HEK293 (cell line): ENCODE measurements around the gene SPON2.

Experiments
- CTCF ChIP-seq: fragments of 450-650 bp; formaldehyde crosslinking; IDR thresholded peaks from 2 replicates; pipeline ENCODE4 v1.5.1; 2016; ENCODE audit warnings: missing biosample characterization, missing genetic modification characterization
- ZBTB7A ChIP-seq: fragments of 450-650 bp; formaldehyde crosslinking; IDR thresholded peaks from 2 replicates; pipeline ENCODE4 v1.5.1; 2016; ENCODE audit warnings: low read depth, missing biosample characterization, missing genetic modification characterization
- ZNF146 ChIP-seq: fragments of 450-650 bp; formaldehyde crosslinking; IDR thresholded peaks from 2 replicates; pipeline ENCODE4 v1.5.1; 2016; ENCODE audit warnings: missing biosample characterization, missing genetic modification characterization
- ZNF157 ChIP-seq: fragments of 450-650 bp; formaldehyde crosslinking; IDR thresholded peaks from 2 replicates; pipeline ENCODE4 v1.5.1; 2016; ENCODE audit warnings: missing biosample characterization, missing genetic modification characterization
- ZNF221 ChIP-seq: fragments of 450-650 bp; formaldehyde crosslinking; IDR thresholded peaks from 2 replicates; pipeline ENCODE4 v1.5.1; 2017; ENCODE audit warnings: missing biosample characterization, missing genetic modification characterization, borderline replicate concordance
- ZNF274 ChIP-seq, 2 experiments: fragments of 200-500 bp in 1 of 2; fragments of 450-650 bp in 1 of 2; sonication (Bioruptor generic) in 1 of 2; formaldehyde crosslinking in 1 of 2; IDR thresholded peaks; 2 replicates each; pipeline versions ENCODE4 v1.5.1 to v1.6.1; 2014 to 2016; ENCODE audit warnings: borderline replicate concordance in 1 of 2, inconsistent platforms in 1 of 2, low read length in 1 of 2, missing biosample characterization in 1 of 2, missing genetic modification characterization in 1 of 2
- ZNF394 ChIP-seq: fragments of 450-650 bp; formaldehyde crosslinking; IDR thresholded peaks from 2 replicates; pipeline ENCODE4 v1.5.1; 2016; ENCODE audit warnings: missing biosample characterization, missing genetic modification characterization, mild to moderate bottlenecking, moderate library complexity, borderline replicate concordance
- ZNF701 ChIP-seq: fragments of 450-650 bp; formaldehyde crosslinking; IDR thresholded peaks from 2 replicates; pipeline ENCODE4 v1.5.1; 2016; ENCODE audit warnings: missing biosample characterization, missing genetic modification characterization
- ZNF768 ChIP-seq: fragments of 450-650 bp; formaldehyde crosslinking; IDR thresholded peaks from 2 replicates; pipeline ENCODE4 v1.5.1; 2018; ENCODE audit warnings: missing biosample characterization, mild to moderate bottlenecking, missing genetic modification characterization
- ZNF792 ChIP-seq: fragments of 450-650 bp; formaldehyde crosslinking; IDR thresholded peaks from 2 replicates; pipeline ENCODE4 v1.5.1; 2016; ENCODE audit warnings: missing biosample characterization, missing genetic modification characterization
- ZXDB ChIP-seq: fragments of 450-650 bp; formaldehyde crosslinking; IDR thresholded peaks from 2 replicates; pipeline ENCODE4 v1.5.1; 2016; ENCODE audit warnings: missing biosample characterization, missing genetic modification characterization

DNA sequence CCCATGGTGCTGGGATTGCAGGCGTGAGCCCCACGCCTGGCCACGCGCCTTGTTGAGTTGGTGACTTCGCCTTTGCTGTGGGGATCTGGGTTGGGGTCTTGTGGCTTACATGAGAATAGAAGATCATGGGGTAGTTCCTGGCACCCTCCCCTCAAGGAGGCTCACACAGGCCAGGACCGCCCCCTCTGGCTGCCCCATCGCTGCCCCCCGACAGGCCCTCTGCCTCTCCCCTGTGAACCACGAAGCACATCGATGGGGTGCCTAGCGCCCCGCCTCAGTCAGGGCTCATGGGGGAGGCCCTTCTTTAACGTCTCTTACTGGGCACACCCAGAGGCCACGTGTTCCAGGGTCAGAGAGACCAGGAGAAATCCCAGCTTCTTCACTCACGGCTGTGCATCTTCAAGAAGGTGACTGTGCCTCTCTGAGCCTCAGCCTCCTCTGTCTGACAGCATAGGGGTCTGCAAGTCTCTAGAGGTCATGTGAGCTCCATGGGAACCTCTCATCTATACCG is 23.6 kb upstream of the SPON2 start:
- no peak for TF ChIP-seq CTCF
- no peak for TF ChIP-seq ZNF274 (IDR thresholded peaks at IDR 0.05; ENCODE audit: low read length)
- TF ChIP-seq ZNF274 (tag by site-specific recombination; IDR thresholded peaks at IDR 0.05; ENCODE audit: borderline replicate concordance) = no peak
- TF ChIP-seq ZXDB (tag by site-specific recombination) = no peak
- no peak for TF ChIP-seq ZNF157 (tag by site-specific recombination)
- no peak for TF ChIP-seq ZNF221 (tag by site-specific recombination)
- TF ChIP-seq ZNF701 (tag by site-specific recombination) = no peak
- no peak for TF ChIP-seq ZNF394
- TF ChIP-seq ZNF768 (tag by site-specific recombination) = no peak
- TF ChIP-seq ZNF792 = no peak
- no peak for TF ChIP-seq ZBTB7A (tag by site-specific recombination)
- no peak for TF ChIP-seq ZNF146 (tag by site-specific recombination)
